Stimulated activated CD8-positive, alpha-beta memory T cell treated with anti-CD3 and anti-CD28 coated beads, Interleukin-15, amount 100 ng/mL, for 1 hour (primary cell): Measurements from ENCODE around the gene DHRS1.

ENCODE experiments used
- DNase-seq: peaks from one replicate; pipeline ENCODE4 v3.0.0-alpha.2; 2020; ENCODE audit warnings: low read depth

DHRS1 gene

GRCh38 chr14:24262821-24263733 is 36.5 kb downstream of the DHRS1 start, which contains the start of gene TGM1:
TSS of gene TGM1 (minus strand) at chr14:24263177. CDS start at chr14:24262352, 825 bp downstream.
- DNase-seq: no peak

GRCh38 chr14:24261969-24262327 is 37.6 kb downstream of the DHRS1 start:
- DNase-seq: no peak

GRCh38 chr14:24261256-24261968 is 38.2 kb downstream of the DHRS1 start:
- no peak for DNase-seq

DNA sequence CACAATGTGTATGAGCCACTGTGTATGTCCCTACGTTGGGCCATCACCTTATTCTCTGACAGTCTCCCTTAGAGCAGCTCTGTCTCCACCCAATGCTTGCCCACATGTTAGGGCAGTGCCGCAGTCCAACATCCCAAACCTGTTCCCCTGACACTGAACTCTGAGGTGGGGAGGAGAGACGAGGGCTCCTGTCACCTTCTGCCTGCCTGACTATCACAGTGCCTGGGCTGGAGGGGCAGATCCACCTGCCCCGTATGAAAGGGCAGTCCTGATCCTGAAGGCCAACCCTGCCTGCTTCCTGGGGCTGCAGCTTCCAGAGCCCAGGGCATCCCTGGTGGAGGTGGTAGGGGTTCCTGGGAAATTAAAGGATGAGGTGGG is 38.8 kb downstream of the DHRS1 start:
- no peak for DNase-seq

DNA sequence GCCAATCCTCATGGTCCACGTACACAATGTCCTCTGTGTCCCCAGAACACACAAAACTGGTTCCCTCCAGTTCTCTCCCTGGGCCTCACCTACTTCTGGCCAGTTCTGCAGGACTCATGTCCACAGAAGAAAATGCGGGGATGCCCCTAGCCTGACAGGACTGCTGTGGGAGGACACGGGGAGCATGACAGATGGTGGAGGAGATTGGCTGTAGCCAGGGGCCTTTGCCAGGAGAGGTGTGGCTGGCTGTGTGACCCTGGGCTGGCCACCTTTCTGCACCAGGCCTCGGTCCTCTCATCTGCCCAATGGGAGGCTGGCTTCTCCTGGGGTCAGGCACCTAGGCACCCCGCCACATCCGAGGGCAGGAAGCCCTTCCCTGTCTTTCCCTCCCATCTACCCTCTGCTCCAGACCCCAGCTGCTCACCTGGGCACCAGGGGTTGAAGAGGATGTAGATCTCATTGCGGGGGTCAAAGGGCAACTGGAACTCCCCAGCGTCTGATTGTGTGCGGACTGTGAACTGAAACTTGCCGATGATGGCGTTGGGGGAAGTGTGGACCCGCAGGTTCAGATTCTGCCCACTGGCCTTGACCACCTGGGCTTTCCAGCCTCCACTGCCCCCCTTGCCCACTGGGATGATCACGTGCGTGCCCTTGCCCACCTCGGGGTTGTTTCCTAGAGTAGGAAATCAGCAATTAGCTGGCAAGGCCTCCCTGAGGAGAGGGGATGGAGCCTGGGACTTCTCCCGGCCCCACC is 39.4 kb downstream of the DHRS1 start:
- DNase-seq: no peak

DNA sequence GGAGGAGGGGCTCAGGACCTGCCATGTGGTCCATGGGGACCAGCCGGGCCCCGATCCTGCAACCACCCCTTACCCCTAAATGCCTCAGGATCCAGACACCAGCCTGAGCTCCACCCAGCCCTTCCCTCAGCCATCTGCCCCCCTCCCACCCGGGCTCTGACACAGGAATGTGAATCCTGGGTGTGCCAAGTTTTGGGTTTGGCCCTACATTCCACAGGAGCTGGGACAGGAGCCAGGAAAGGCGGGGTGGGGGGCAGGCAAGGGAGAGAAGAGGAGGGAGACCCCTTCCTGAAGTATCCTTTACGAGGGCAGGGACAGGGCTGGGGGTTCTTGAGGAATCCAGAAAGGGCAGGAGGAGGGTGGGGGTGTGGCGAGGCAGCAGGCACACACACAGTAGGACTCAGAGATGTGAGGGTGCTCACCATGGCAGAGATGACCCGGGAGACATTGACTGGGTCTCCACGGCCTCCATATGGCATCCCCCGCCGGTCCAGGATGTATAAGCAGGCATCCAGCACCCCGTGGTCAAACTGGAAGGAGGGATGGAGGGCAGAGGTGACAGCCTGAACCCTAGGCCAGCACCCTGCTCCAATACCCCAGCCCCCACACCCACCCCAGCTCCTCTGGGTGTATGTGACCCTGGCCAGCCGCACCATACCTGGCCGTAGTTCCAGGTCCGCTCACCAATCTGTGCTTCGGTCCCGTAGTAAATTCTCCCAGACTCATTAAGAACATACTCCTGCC is 40.1 kb downstream of the DHRS1 start:
- no peak for DNase-seq

GRCh38 chr14:24258548-24259265 is 40.9 kb downstream of the DHRS1 start:
- no peak for DNase-seq

GRCh38 chr14:24258119-24258518 is 41.5 kb downstream of the DHRS1 start:
- no peak for DNase-seq

DNA sequence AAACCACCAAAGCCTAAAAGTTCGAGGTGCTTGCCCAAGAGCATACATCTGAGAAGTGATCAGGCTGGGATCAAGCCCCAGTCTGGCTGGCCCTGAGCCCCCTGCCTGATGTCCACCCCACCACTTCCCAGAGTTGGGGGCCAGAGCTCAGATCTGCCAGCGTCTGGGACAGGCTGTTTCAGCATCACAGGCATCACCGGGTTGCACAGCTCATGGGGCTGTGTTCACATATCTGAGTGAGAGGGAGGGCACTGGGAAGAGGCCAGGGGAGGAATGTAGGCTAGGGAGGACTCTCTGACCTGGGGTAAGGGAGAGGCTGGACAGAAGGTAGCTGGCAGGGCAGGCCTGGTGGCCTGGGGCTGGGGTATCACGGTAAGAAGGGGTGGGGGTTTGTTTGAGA is 42.6 kb downstream of the DHRS1 start:
- DNase-seq: no peak

- DNase-seq: no peak
Observed at GRCh38 chr14:24255931-24256711, 43.5 kb downstream of the DHRS1 start.

GRCh38 chr14:24255438-24255837 is 44.1 kb downstream of the DHRS1 start:
- no peak for DNase-seq

DNA sequence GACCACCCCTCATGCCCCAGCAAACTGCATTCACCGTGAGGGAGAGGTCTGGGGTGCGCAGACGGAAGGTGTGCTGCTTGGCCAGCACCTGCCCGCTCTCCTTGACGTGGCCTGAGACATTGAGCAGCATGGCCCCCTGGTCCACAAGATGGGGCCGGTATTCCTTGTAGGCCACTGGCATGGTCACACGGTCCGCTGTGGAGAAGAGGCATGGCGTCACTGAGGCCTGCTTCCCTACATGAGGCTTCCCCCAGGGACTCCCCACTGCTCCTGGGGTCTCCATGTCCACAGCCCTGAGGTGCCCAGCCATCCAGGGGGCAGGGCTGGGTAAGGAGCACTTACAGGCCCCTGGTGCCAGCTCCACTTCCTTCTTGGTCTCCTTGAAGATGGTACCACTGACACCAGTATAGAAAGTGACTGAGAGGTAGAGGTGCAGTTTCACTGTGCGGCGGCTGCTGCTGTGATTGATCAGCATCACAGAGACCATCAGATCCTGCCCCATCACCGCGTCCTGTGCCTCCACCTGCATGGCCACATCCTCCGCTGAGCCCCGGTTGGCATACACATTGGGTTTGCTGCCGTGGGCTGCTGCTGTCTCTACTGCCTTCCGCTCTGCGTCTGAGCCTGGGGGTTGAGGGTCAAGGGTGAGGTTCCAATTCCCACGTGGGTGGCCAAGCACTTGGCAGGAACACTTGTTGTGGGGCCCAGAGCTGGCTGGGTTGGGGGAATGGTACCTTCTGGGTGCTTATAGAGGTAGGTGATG is 44.8 kb downstream of the DHRS1 start:
- DNase-seq: no peak

DNA sequence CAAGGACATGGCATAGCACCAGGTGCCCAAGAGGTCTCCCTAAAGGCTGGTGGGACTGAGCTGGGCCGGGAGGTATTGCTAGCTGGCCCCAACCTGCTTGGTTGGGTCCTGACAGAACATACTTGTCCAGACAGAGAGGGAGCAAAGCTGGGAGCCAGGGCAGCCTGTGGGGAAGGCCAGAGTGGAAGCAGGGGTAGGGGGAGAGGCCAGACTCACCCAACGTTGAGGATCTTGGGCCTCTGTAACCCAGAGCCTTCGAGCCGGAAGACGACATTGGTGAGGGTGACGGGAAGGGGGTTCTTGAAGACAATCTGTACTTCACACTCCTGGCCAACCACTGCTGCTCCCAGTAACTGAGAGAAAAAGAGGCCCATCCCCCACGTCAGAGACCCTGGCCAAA is 45.6 kb downstream of the DHRS1 start:
- no peak for DNase-seq

DNA sequence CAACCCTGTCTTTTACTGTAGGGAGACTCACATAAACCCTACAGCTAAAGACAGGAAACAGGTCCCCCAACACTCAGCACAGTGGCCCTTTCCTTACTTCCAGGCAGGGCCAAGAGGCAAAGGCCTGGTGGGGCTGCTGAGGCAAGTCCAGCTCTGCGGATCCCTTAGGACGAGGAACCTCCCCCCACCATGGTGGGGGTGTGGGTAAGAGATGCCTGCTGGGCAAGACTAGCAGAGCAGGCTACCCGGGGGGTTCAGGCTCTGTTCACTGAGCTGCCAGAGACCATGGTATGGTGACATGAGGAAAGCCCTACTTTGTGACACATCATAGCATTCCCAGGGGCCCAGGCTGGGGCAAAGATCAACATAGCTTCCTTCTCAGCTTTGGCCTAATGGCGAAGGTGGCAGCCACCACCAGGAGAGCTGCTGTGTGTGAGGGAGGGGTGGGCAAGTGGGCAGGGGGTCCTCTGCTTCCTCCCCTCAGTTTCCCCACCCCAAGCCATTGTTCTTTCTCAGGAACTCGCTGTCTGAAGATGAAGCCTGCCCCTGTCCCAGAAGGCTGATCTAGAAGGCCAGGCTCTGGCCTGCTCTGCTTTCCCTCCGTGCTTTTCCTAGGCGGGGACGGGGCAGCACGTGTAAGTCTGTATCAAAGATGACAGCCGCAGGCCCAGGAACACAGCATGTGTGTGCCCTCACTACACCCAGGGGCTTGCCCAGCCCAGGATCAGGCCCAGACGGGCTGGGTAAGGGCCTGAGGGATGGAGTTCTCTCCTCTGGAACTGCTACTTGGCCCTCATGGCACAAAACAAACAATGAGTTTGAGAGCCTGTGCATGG is 47.1 kb downstream of the DHRS1 start:
- DNase-seq: no peak

DNA sequence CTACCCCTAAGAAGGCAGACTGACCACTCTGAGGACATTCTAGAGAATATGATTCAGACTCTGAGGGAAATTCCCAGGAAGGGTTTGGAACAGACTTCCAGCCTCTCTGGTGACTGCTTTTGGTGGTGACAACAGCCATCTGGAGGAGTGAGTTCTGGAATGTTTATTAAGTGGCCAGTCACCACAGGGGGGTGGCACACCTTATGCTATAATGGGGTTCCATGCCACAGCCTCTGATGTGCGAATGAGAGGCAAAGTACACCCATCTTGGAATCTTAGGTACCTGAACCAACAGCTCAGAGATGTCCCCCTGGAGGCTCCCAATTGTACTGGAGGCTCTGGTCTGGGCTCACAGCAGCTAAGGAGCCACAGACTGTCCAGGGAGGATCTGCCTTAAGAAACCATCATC is 47.7 kb downstream of the DHRS1 start:
- DNase-seq: no peak

GRCh38 chr14:24250354-24250753 is 49.2 kb downstream of the DHRS1 start:
- DNase-seq: no peak

GRCh38 chr14:24249230-24250021 is 50.2 kb downstream of the DHRS1 start:
- no peak for DNase-seq

- no peak for DNase-seq
Observed at GRCh38 chr14:24247422-24247821, 52.2 kb downstream of the DHRS1 start.
